Measurements from ENCODE around the gene CCDC127.
"Not testable (repeated sequence)": the region's sequence is repeated elsewhere in the genome, so short reads cannot be mapped to it uniquely, and the experiment has no call there.

Gene CCDC127

GRCh38 chr5:233426-233825 lies 15.5 kb upstream of the CCDC127 start:
- DNase-seq (ENCODE audit: low read depth) = not testable (repeated sequence)

DNA sequence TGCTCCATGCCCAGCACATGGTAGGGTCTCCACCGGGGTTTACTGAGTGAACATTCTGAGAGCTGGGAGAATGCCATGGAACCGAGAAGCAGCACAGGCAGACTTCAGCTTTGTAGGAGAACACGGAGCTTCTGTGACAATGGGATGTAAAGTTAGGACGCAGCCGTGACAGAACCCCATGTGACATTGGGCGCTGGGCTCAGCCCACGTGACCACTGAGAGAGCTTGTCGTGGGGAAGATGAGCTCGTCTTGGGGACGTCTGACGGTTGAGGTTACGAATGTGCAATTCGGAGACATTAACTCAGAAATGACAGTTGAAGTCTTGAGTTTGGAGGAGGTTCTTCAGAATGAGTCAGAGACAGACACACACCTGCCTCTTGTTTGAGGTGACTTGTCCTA lies 13.7 kb upstream of the CCDC127 start:
- no peak for DNase-seq (ENCODE audit: low read depth)

GRCh38 chr5:230711-231110 lies 12.8 kb upstream of the CCDC127 start:
- no peak for DNase-seq (ENCODE audit: low read depth)

- DNase-seq (ENCODE audit: low read depth) = no peak
Measured at GRCh38 chr5:228886-229285, 10.9 kb upstream of the CCDC127 start.

DNA sequence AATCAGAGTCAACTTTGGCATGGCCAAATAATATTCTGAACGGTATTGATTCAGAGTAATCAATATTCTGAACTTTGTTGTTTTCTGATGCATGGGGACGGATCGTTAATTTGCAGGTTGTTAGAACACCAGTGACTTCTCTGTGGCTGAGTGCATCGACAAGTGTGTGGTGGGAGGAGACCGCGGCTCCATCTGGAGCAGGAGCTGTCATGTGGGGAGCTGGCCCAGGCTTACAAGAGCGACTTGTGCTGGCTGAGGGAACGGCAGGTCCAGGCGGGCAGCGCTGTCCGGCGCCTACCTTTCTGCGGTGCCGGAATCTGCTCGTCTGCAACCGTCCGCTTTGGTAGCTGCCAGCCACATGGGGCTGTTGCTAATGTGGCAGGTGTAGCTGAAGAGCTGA lies 9.4 kb upstream of the CCDC127 start:
- not testable (repeated sequence) for DNase-seq (ENCODE audit: low read depth)

GRCh38 chr5:225334-225733 lies 7.4 kb upstream of the CCDC127 start:
- no peak for DNase-seq (ENCODE audit: low read depth)

GRCh38 chr5:223791-224190 lies 5.8 kb upstream of the CCDC127 start:
- DNase-seq (ENCODE audit: low read depth) = no peak

GRCh38 chr5:222951-223715 lies 5.2 kb upstream of the CCDC127 start:
- DNase-seq (ENCODE audit: low read depth) = not testable (repeated sequence)

DNA sequence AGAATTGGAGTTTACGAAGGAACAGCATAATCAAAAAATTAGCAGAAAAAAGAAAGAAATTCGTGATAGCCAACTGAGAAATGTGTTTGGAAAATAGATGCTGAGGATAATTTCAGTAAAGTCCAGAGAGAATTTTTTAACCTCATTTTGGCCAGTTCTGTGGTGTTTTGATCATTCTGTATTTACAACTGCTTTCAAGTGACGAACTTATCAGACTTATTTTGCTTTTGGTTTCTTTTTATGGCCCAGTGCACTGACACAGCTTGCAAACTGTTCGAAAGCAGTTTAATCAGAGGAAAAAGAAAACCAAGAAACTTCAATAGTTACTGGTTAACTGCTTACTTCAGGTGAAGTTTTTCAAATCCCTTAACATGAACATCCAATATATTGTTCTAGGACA lies 2.0 kb upstream of the CCDC127 start:
- DNase-seq (ENCODE audit: low read depth) = no peak

DNA sequence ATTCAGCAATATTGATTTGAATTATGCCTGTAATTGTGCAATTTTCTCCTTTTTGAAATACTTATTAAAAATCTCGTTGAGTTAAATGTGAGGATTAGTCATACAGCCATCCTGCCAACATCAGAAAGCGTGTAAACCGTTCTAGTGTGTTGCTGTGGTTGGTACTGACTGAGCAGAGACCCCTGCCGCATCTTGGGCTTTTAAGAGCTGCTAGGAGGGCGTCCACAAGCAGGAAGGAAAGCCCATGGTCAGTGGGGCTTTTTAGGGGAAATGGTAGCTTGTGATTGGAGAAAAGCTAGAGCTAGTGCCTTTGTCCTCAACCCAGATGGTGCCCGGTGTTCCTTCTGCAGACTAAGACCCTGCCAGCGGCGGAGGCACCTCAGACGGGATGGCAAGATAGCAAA lies 1.5 kb upstream of the CCDC127 start:
- DNase-seq (ENCODE audit: low read depth) = peak; percentile 10

DNA sequence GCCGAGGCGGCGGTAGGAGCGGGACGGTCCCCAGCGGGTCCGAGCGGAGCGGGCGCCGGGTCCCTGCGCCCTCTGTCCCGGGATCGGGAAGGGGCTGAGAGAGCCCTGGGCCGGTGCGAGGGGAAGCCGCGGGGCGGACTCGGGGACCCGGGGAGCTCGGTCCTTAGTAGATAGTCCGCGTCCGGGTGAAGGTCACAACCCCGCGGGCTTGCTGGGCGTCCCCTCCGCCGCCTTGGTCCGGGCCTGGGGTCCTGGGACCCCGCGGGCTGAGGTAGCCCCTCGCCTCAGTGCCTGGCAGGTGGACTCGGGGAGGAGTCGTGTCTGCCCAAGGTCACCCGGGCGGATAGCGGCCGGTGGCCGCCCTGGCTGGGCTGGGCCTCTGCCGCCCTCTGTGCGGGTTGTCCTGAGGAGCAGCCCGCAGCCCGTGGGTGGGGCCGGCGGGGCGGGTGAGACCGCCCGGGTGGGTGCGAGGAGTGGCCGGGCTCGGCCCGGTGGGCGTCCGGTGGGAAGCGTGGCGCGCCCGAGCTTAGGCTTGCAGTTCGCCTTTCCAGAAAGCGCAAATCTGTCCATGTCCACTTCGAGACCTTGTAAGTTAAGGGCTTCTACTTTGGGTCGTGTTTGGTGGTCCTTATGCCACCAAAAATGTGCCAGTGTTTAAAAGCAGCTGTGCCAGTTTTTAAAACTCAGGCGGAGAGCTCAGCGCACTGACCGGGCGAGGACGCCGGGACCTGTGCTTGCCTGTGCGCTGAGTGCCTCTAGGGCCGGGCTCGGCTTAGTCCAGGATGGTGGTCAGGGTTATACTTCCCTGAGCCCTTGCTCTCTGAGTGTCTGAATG lies 721 bp upstream of the CCDC127 start:
- no peak for DNase-seq (ENCODE audit: low read depth)

DNA sequence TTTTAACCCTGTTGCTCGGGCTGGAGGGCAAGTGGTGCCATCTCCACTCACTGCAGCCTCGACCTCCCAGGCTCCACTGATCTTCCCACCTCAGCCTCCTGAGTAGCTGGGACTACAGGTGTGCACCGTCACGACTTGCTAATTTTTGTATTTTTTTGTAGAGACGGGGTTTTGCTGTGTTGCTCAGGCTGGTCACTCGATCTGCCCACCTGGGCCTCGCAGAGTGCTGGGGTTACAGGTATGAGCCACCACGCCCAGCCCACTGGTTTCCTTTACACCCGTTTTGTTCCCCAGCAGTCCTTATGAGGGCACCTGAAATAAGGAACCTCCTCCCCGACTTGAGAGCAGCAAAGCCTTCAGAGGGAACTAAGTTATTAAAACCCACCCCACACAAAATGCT lies 1.9 kb downstream of the CCDC127 start:
- not testable (repeated sequence) for DNase-seq (ENCODE audit: low read depth)

GRCh38 chr5:215256-215655 lies 2.7 kb downstream of the CCDC127 start:
- DNase-seq (ENCODE audit: low read depth) = not testable (repeated sequence)

- no peak for DNase-seq (ENCODE audit: low read depth)
Measured at GRCh38 chr5:213803-214395, 4.1 kb downstream of the CCDC127 start.

- no peak for DNase-seq (ENCODE audit: low read depth)
Measured at GRCh38 chr5:208449-209114, 9.4 kb downstream of the CCDC127 start.

- no peak for DNase-seq (ENCODE audit: low read depth)
Measured at GRCh38 chr5:207599-207998, 10.4 kb downstream of the CCDC127 start.

DNA sequence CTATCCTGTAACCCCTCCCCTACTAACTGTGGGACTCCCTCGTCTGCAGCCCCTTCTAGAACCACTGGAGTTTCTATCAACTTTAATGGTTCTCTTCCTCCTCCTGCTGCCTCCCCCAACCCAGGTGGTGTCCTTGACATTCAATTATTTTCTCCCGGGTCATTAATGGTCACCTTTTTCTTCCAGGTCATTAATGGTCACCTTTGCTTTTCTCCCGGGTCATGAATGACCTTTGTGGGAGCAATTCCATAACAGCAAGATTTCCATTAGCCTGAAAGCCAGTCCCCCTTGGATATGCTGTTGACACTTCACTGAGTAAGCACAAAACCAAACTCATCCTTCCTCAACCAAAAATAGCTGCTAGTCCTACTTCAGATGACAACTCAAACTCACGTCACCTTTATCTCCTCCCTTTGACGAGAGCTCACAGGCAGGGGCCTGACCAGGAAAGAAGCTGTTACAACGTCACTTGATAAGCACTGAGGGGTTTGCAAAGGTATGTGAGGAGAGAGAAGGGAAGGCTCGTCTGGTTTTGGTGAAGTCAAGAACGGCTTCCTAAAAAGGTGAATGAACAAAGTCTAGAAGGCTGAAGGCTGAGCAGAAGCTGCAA lies 10.9 kb downstream of the CCDC127 start:
- DNase-seq (ENCODE audit: low read depth) = no peak

GRCh38 chr5:206406-206805 lies 11.5 kb downstream of the CCDC127 start:
- DNase-seq (ENCODE audit: low read depth) = no peak

GRCh38 chr5:204966-205670 lies 12.8 kb downstream of the CCDC127 start:
- DNase-seq (ENCODE audit: low read depth) = no peak

- DNase-seq (ENCODE audit: low read depth) = no peak
Measured at GRCh38 chr5:204462-204861, 13.5 kb downstream of the CCDC127 start.

DNA sequence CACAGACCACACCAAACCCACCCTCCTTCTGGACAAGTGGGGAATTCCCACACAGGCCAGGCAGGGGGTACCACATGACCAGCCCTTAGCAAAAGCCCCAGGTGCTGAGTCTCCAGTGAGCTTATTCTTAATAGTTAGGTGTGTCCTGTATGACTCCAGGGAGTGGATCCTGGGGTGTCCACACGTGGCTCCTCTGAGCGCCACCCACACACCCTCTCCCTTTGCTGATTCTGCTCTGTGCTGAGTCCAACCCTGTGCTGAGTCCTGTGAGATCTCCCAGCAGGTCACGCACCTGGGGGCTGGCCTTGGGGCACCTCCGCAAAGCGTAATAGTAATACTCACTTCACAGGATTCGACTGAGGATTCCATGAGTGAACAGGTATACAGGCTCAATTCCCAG lies 14.0 kb downstream of the CCDC127 start:
- DNase-seq (ENCODE audit: low read depth) = no peak
